PC-9 (cell line): ENCODE measurements around the gene FALEC.

Source experiments
- EZH2 ChIP-seq: fragments of 200-600 bp; sonication (generic); IDR thresholded peaks from 2 replicates; pipeline ENCODE4 v1.8.0; 2017; ENCODE audit warnings: antibody characterized with exemption, low read depth
- TF ChIP-seq, protein P1 (sequence below): fragments of 200-600 bp; sonication (generic); conservative IDR thresholded peaks from 2 replicates; pipeline ENCODE4 v1.6.1; 2017; ENCODE audit warnings: mixed run types, antibody characterized with exemption, mild to moderate bottlenecking, moderate library complexity

GRCh38 chr1:150516616-150517015 is 1.1 kb downstream of the FALEC start:
- TF ChIP-seq, protein P1, sequence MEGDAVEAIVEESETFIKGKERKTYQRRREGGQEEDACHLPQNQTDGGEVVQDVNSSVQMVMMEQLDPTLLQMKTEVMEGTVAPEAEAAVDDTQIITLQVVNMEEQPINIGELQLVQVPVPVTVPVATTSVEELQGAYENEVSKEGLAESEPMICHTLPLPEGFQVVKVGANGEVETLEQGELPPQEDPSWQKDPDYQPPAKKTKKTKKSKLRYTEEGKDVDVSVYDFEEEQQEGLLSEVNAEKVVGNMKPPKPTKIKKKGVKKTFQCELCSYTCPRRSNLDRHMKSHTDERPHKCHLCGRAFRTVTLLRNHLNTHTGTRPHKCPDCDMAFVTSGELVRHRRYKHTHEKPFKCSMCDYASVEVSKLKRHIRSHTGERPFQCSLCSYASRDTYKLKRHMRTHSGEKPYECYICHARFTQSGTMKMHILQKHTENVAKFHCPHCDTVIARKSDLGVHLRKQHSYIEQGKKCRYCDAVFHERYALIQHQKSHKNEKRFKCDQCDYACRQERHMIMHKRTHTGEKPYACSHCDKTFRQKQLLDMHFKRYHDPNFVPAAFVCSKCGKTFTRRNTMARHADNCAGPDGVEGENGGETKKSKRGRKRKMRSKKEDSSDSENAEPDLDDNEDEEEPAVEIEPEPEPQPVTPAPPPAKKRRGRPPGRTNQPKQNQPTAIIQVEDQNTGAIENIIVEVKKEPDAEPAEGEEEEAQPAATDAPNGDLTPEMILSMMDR, result no peak
- TF ChIP-seq EZH2, result no peak
